Stomach smooth muscle (tissue), 2 donors: ENCODE results near the gene RAPGEF5.

ENCODE experiments used
- H3K27ac ChIP-seq: one replicate; pipeline ENCODE4 v1.7.0; 2013; ENCODE audit warnings: mild to moderate bottlenecking, low read length, inconsistent platforms
- H3K27me3 ChIP-seq, 2 donors: one replicate each; pipeline ENCODE4 v1.7.0; 2013; ENCODE audit warnings: low read length in 2 of 2; ENCODE audit not compliant: insufficient read depth in 2 of 2, control insufficient read depth in 1 of 2
- H3K36me3 ChIP-seq, 2 donors: one replicate each; pipeline ENCODE4 v1.7.0; 2013; ENCODE audit warnings: low read length in 2 of 2; ENCODE audit not compliant: control insufficient read depth in 2 of 2, insufficient read depth in 2 of 2
- H3K4me1 ChIP-seq: one replicate; pipeline ENCODE4 v1.7.0; 2013; ENCODE audit warnings: low read length; ENCODE audit not compliant: control insufficient read depth, insufficient read depth
- H3K4me3 ChIP-seq, 2 donors: one replicate each; pipeline ENCODE4 v1.7.0; 2013; ENCODE audit warnings: low read length in 2 of 2
- H3K9ac ChIP-seq, 2 donors: one replicate each; pipeline ENCODE4 v1.7.0; 2013; ENCODE audit warnings: low read length in 2 of 2, mild to moderate bottlenecking in 1 of 2
- H3K9me3 ChIP-seq, 2 donors: one replicate each; pipeline ENCODE4 v1.7.0; 2013; ENCODE audit warnings: low read length in 2 of 2; ENCODE audit not compliant: control insufficient read depth in 2 of 2
- donor health status: healthy.
- donor health status: Pancreatic carcinoma.

Gene RAPGEF5

DNA sequence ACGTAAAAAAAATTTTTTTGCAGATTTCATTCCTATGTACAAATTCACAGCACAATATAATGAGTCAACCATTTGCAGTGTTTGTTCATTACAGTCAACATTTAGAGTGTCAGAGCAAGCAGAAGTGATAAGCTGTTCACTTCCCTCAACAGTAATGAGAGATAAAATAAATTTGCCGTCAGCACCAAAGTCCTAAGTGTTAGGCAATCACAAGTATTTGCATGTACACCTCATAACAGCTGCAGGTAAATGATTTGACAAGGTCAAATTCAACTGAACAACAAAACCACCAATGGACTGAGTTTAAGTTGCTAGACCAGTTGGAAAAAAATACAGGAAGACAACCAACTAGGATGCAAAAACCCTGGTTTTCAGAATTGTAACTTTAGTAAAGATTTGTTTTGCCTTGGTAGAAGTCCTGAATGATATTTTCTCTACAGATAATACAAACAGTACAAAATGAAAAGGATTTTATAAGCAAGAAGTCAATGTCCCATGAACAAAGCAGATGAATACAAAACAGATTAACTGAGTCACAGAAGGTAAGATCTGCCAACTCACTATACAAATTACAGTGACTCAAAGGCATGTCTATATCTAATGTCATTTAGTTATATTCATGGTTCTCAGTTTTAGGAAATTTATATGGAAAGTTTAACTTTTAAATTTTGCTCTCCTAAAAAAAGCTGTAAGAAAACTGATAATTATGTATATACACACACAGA, 10.4 kb downstream of the RAPGEF5 start:
- Histone ChIP-seq H3K36me3 (no peaks in the 10 kb centered on the region), H3K27me3 (no peaks in the 10 kb centered on the region), H3K9me3 (no peaks in the 10 kb centered on the region), H3K4me1 (no peaks in the 10 kb centered on the region), H3K4me3 (no peak overlapping the region), H3K27ac (no peak overlapping the region), H3K9ac (no peak overlapping the region)

DNA sequence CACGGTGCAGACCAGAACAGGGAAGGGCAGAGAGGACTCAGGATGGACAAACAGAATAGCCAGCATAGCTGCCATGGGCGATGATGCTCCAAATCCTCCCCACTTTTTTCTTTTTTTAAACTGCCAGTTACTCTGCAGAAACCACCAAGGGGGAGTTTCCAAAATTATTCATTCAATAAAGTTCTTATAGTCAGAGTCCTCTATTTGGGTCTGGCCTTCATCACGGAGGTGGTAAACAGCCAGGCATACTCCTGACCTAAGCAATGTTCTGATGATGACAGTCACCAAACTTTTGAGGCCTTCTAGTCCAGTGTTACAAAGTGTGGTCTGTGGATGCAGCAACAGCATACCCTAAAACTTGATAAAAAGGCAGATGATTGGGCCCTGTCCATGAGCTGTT, 12.3 kb downstream of the RAPGEF5 start:
- Histone ChIP-seq H3K4me1 (no peaks in the 10 kb centered on the region), H3K9me3 (no peaks in the 10 kb centered on the region), H3K27ac (no peak overlapping the region), H3K27me3 (no peaks in the 10 kb centered on the region), H3K4me3 (no peak overlapping the region), H3K9ac (no peak overlapping the region), H3K36me3 (no peaks in the 10 kb centered on the region)

DNA sequence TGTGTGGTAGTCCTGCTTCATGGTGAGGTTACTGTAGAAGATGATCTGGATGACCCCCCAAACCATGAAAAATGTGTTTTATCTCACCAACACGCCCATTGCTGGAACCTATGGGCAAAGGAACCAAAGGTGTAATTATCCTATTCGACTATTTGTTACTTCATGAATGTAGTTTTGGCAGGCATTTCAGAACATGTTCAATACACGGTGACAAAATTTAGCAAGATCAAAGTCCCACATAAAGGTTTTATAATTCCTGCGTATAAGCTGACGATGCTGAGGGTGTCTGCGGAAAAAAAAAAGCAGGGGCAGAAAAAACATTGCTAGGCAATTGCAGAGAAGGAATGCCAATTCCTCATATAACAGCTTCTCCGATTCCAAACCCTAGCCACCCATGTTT, 13.3 kb downstream of the RAPGEF5 start:
- H3K27ac ChIP-seq = no peak overlapping the region
- H3K9me3 ChIP-seq = no peaks in the 10 kb centered on the region
- H3K4me1 ChIP-seq = no peaks in the 10 kb centered on the region
- no peaks in the 10 kb centered on the region for H3K27me3 ChIP-seq
- H3K9ac ChIP-seq = no peak overlapping the region
- no peak overlapping the region for H3K4me3 ChIP-seq
- no peaks in the 10 kb centered on the region for H3K36me3 ChIP-seq

DNA sequence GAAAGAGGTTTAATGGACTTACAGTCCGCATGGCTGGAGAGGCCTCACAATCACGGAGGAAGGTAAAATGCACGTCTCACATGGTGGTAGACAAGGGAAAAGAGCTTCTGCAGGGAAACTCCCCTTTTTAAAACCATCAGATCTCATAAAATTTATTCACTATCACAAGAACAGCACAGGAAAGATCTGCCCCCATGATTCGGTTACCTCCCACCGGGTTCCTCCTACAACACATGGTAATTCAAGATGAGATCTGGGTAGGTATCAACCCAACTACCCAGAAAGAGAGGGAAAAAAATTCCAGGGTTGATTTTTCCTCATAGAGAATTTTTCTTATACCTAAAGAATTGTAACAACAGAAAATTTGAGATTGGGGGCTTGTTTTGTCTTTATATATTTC, 13.9 kb downstream of the RAPGEF5 start:
- Histone ChIP-seq H3K9me3 (no peaks in the 10 kb centered on the region), H3K27me3 (no peaks in the 10 kb centered on the region), H3K4me1 (no peaks in the 10 kb centered on the region), H3K27ac (no peak overlapping the region), H3K36me3 (no peaks in the 10 kb centered on the region), H3K4me3 (no peak overlapping the region), H3K9ac (no peak overlapping the region)

DNA sequence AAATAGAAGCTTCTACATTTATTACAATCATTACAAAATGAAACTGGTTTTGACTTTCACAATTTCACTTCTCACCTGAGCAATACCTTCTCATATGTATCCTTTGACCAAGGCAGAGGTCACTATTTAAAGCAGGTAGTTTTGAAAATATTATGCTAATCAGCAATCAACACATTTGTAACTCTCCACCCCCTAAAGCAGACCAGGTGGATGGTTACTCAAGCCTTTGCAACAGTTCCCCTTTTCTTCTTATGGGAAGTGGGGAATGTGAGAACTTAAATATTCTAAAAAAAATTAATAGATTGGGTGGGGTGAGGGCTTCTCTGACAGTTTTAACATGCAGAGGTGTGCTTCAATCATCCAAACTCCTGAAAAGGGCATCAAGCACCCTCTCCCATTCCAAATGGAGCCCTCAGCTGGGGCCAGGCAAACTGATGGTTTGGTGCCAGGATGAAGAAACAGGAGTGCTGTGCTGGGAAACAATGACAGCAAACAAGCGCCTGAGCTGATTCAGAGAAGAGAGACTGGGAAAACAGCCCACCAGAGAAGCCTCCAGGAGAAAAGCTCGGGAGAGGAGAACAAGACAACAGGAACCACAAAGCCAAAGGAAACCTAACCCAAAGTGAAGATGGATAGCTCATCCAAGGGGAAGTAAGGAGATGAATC, 17.1 kb downstream of the RAPGEF5 start:
- Histone ChIP-seq H3K36me3 (no peaks in the 10 kb centered on the region), H3K27me3 (no peaks in the 10 kb centered on the region), H3K4me3 (no peak overlapping the region), H3K27ac (no peak overlapping the region), H3K9me3 (no peaks in the 10 kb centered on the region), H3K9ac (no peak overlapping the region), H3K4me1 (no peaks in the 10 kb centered on the region)

DNA sequence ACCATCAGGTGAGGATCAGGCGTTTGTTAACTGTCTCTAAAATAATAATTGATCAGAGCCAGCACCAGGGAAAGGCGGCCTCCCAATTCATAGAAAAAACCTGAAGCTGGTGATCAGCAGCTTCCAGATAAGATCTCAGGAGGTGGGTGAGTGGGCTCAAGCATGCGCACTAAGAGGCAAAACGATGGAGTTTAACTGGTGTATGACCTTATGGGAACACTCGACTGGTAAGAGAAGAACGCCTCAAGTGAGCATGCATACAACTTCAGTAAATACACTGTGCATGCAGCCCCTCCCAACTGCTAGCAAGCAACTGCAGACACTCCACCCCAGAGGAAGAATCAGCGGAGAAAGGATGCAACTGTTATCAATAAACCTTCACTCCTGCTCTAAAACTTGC, 18.1 kb downstream of the RAPGEF5 start:
- no peaks in the 10 kb centered on the region for H3K4me1 ChIP-seq
- no peak overlapping the region for H3K9ac ChIP-seq
- H3K27me3 ChIP-seq = no peaks in the 10 kb centered on the region
- no peaks in the 10 kb centered on the region for H3K9me3 ChIP-seq
- no peaks in the 10 kb centered on the region for H3K36me3 ChIP-seq
- no peak overlapping the region for H3K27ac ChIP-seq
- H3K4me3 ChIP-seq = no peak overlapping the region

DNA sequence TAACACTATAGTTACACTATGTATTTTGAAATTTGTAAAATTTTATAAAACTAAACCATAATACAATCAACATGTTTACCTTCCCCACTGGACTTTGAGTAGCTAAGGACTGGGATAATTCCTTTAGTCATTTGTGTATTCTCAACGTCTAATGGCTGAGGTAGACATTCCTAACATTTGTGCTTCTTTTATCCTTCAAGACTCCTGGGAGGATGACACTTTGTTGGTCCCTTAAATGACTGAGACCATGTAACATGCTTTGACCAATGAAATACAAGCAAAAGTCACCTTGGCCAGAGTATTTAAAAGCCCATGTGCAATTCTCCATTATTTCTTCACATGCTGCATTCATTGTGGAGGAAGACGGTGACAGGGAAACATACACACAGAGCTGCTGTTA, 18.5 kb downstream of the RAPGEF5 start:
- H3K36me3 ChIP-seq = no peaks in the 10 kb centered on the region
- H3K9me3 ChIP-seq = no peaks in the 10 kb centered on the region
- no peaks in the 10 kb centered on the region for H3K27me3 ChIP-seq
- no peak overlapping the region for H3K9ac ChIP-seq
- no peak overlapping the region for H3K27ac ChIP-seq
- H3K4me3 ChIP-seq = no peak overlapping the region
- H3K4me1 ChIP-seq = no peaks in the 10 kb centered on the region

DNA sequence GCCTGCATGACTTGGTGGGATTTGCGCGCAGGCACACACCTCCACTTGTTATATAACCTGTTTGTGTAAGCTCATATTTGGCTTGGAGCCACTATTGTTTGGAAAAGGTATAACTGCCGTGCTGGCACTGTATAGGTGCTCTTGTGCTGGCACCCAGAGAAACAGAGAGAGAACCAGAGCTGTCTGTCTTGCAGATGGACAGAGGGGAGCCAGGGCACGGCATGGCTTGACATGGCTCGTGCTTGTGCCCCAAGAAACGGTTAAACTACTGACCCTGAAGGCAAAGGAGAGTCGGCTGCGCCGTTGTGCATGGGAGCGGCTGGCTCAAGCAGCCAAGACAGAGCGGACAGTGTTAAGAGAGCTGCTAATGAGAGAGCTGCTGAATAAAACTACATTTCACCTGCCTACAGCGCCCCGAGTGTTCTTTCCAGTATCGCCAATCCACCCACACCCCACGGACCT, 23.2 kb downstream of the RAPGEF5 start:
- Histone ChIP-seq H3K4me1 (no peaks in the 10 kb centered on the region), H3K36me3 (no peaks in the 10 kb centered on the region), H3K4me3 (no peak overlapping the region), H3K9ac (no peak overlapping the region), H3K27ac (no peak overlapping the region), H3K9me3 (no peaks in the 10 kb centered on the region), H3K27me3 (no peaks in the 10 kb centered on the region)

DNA sequence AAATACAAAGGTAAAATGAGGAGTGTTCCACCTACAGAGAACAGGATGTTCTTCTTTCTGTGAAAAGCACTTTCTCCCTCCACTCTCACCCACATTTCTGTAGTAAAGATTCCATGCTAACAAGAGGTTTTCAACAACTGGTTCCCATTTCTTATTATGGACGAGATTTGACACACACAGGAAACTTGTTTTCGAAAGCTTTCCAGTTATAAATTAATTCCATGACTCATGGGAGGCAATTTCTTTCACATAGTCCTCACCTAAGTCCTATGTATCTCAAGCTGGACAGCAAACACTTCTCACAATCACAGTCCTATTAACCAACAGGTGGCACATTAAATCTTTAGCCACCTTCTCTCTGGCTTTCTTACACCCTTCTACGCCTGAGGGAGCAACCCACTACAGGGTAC, 24.5 kb downstream of the RAPGEF5 start:
- H3K9me3 ChIP-seq = no peaks in the 10 kb centered on the region
- no peaks in the 10 kb centered on the region for H3K36me3 ChIP-seq
- no peaks in the 10 kb centered on the region for H3K4me1 ChIP-seq
- no peak overlapping the region for H3K27ac ChIP-seq
- H3K4me3 ChIP-seq = no peak overlapping the region
- H3K27me3 ChIP-seq = no peaks in the 10 kb centered on the region
- H3K9ac ChIP-seq = no peak overlapping the region

DNA sequence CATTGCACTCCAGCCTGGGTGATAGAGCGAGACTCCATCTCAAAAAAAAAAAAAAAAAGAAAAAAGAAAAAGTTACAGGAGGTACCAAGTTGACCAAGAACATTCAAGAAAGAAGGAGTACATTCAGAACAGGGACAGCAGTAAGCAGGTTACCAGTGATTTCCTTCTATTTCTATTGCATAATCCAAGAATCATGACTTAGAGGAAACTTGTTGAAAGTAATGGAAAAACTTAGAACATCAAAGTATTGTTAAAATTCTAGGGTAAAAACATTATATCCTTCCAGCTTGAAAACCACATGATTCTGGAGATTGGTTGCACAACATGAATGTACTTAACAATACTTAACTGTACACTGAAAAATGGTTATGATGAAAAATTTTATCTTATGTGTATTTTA, 25.2 kb downstream of the RAPGEF5 start:
- no peaks in the 10 kb centered on the region for H3K4me1 ChIP-seq
- H3K9me3 ChIP-seq = no peaks in the 10 kb centered on the region
- no peaks in the 10 kb centered on the region for H3K27me3 ChIP-seq
- H3K27ac ChIP-seq = no peak overlapping the region
- no peaks in the 10 kb centered on the region for H3K36me3 ChIP-seq
- no peak overlapping the region for H3K9ac ChIP-seq
- H3K4me3 ChIP-seq = no peak overlapping the region

DNA sequence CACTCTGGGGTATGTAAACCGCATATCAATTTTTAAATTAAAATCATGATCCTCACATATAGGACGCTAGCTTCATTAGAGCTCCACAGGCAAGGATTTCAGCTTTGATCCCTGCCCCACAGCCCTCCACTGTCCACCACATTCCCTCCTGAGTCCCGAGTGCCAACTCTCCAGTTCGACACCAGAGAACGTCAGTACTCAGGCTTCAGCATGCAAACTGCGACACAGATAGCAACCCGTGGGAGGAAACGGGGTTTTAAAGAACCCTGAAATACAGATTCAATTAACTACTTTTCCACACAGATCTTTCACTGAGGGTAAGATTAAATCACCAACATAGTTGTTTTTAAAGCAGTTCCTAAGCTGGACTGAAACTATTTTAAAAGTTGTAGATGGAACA, 26.1 kb downstream of the RAPGEF5 start:
- Histone ChIP-seq H3K4me1 (no peaks in the 10 kb centered on the region), H3K9me3 (no peaks in the 10 kb centered on the region), H3K4me3 (no peak overlapping the region), H3K27ac (no peak overlapping the region), H3K9ac (no peak overlapping the region), H3K36me3 (no peaks in the 10 kb centered on the region), H3K27me3 (no peaks in the 10 kb centered on the region)
